Measurements from ENCODE around the gene PRKCZ.

Gene PRKCZ

DNA sequence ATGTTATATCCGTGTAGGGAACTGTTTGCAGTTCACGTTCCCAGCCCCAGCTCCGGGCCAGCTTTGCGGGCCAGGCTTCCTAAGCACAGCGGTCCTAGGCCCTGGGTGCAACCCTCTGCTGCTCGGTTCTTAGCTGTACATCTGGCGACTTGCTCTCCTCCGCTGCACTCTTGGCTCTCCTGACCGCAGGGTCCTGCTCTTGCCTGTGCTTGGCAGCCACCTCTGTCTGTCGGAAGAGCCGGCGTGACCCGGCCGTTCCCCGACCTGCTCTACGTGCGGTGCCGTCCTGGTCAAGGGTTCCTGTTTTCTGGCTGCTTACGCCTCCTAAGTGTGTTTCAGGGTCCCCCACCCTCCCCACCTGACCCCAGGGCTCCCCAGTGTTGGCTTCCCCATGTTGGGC lies 107.6 kb downstream of the PRKCZ start:
- no peak for DNase-seq (ENCODE audit: low read depth, low spot score)
- Histone ChIP-seq H3K9me3 (ENCODE audit: control insufficient read depth, insufficient read depth, low read length) (no peaks in the 10 kb centered on the region), H3K27me3 (ENCODE audit: control insufficient read depth, insufficient read depth, low read length) (no peaks in the 10 kb centered on the region), H3K27ac (ENCODE audit: low read length) (no peak overlapping the region), H3K36me3 (ENCODE audit: control insufficient read depth, insufficient read depth, low read length) (peaks cover 15% of the 10 kb centered on the region), H3K4me1 (ENCODE audit: control insufficient read depth, insufficient read depth, low read length) (no peaks in the 10 kb centered on the region; the same call in 1 of the 2 replicates), H3K4me3 (ENCODE audit: low read length) (no peak overlapping the region)
- WGBS (ENCODE audit: insufficient coverage, insufficient read length) = no CpG with 5 or more reads among the region's 19 CpGs

DNA sequence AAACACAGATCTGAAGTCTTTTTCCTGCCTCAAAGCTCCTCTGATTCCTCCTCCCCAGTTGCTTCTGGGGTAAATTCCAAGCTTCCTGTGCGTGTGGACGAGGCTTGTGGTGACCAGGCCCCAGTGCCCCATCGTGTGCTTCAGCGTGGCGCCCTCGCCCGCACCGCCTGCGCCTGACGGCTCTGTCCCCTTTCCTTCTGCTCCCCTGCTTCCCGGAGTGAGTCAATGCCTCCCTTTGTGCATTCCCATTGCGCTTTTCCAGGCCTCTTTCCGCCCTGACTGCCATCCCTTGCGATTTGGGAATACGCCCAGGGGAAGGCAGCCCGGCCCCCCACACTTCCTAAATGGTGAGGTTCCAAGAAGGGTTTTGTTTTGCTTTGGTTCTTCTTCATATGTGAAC lies 108.1 kb downstream of the PRKCZ start:
- Histone ChIP-seq H3K4me3 (ENCODE audit: low read length) (no peak overlapping the region), H3K36me3 (ENCODE audit: control insufficient read depth, insufficient read depth, low read length) (peaks cover 17% of the 10 kb centered on the region), H3K27ac (ENCODE audit: low read length) (no peak overlapping the region), H3K27me3 (ENCODE audit: control insufficient read depth, insufficient read depth, low read length) (no peaks in the 10 kb centered on the region), H3K9me3 (ENCODE audit: control insufficient read depth, insufficient read depth, low read length) (no peaks in the 10 kb centered on the region), H3K4me1 (ENCODE audit: control insufficient read depth, insufficient read depth, low read length) (no peaks in the 10 kb centered on the region; the same call in 1 of the 2 replicates)
- no CpG with 5 or more reads among the region's 16 CpGs for WGBS (ENCODE audit: insufficient coverage, insufficient read length)
- no peak for DNase-seq (ENCODE audit: low read depth, low spot score)

DNA sequence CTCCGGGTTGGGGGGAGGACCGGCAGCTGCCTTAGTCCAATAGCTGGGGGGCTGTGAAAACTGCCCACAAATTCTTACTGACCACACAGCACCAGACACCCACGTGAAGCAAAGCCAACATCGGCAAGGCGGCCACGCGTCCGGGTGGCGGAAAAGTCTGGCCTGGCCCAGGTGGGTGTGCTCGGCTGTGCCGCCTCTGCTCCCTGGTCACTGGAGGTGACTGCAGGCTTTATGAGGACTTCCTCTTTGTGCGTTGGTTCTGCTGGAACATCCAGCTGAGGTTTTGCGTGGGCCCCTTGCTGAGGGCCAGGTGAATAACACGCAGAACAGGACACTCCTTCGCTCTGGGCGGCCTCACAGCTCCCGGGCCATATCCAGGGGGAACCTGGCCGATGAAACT lies 108.9 kb downstream of the PRKCZ start:
- H3K36me3 ChIP-seq (ENCODE audit: control insufficient read depth, insufficient read depth, low read length) = peaks cover 11% of the 10 kb centered on the region
- WGBS (ENCODE audit: insufficient coverage, insufficient read length) = no CpG with 5 or more reads among the region's 18 CpGs
- H3K4me3 ChIP-seq (ENCODE audit: low read length) = no peak overlapping the region
- H3K4me1 ChIP-seq (ENCODE audit: control insufficient read depth, insufficient read depth, low read length) = no peaks in the 10 kb centered on the region; the same call in 1 of the 2 replicates
- no peak for DNase-seq (ENCODE audit: low read depth, low spot score)
- no peaks in the 10 kb centered on the region for H3K9me3 ChIP-seq (ENCODE audit: control insufficient read depth, insufficient read depth, low read length)
- no peak overlapping the region for H3K27ac ChIP-seq (ENCODE audit: low read length)
- no peaks in the 10 kb centered on the region for H3K27me3 ChIP-seq (ENCODE audit: control insufficient read depth, insufficient read depth, low read length)

DNA sequence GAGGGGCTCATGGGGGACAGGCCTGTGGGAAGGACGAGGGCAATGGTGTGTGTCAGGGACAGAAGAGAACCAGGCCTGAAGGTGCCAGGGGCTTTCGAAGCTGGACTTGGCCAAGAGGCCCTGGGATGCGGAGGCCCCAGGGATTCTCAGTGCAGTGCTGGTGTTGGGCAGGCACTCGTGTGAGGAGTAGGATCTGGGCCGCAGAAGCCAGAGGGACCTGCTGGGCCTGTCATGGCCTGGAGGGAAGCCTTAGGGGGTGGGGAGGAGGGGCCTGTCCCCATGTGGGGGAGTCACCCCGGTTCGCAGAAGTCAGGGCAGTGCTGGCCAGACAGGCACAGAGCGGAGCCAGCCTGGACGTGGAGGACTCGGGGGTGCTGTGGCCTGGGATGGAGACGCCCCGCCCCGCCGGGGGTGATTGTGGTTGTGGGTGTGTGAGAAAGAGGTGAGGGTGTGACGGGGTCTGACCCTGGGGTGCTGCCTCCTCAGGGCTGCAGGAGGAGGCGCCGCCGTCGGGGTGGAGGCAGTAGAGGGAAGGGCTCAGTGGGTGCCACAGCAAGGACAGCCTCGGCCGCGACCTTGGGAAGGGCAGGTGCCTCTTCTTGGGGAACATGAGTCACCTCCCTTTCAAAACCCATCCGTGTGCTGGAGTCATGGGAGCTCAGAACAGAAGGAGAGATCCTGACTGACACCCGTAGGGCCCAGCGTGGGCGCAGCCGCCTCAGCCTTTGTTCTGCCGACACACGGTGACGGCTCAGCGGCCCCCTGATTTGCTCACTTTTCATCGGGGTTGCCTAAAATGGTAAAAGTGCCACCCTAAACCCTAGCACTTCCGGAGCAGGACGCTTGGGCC lies 110.5 kb downstream of the PRKCZ start:
- no peak overlapping the region for H3K27ac ChIP-seq (ENCODE audit: low read length)
- H3K4me1 ChIP-seq (ENCODE audit: control insufficient read depth, insufficient read depth, low read length) = peaks cover 2% of the 10 kb centered on the region; the same call in 1 of the 2 replicates
- peaks cover 11% of the 10 kb centered on the region for H3K36me3 ChIP-seq (ENCODE audit: control insufficient read depth, insufficient read depth, low read length)
- H3K4me3 ChIP-seq (ENCODE audit: low read length) = no peak overlapping the region
- H3K27me3 ChIP-seq (ENCODE audit: control insufficient read depth, insufficient read depth, low read length) = no peaks in the 10 kb centered on the region
- DNase-seq (ENCODE audit: low read depth, low spot score) = no peak
- no CpG with 5 or more reads among the region's 34 CpGs for WGBS (ENCODE audit: insufficient coverage, insufficient read length)
- H3K9me3 ChIP-seq (ENCODE audit: control insufficient read depth, insufficient read depth, low read length) = no peaks in the 10 kb centered on the region

DNA sequence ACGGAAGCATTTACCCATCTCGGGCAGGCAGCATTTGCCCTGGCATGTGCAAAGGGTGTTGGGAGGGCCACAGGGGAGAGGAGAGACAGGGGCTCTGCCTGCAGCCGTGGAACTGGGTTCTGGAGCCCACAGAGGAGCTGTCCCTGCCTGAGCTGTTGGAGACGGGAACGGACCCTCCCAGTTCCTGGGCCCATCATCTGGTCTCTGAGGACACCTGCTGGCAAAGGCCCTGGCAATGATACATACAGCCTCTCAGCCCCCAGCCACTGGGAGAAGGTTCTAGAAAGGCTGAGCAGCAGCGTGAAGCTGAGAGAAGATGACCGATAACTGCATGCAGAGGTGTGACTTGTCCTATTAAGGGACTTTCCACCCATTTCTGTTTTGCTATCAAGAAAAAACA lies 113.0 kb downstream of the PRKCZ start:
- no peak for DNase-seq (ENCODE audit: low read depth, low spot score)
- Histone ChIP-seq H3K9me3 (ENCODE audit: control insufficient read depth, insufficient read depth, low read length) (no peaks in the 10 kb centered on the region), H3K4me3 (ENCODE audit: low read length) (no peak overlapping the region), H3K27me3 (ENCODE audit: control insufficient read depth, insufficient read depth, low read length) (no peaks in the 10 kb centered on the region), H3K36me3 (ENCODE audit: control insufficient read depth, insufficient read depth, low read length) (peaks cover 7% of the 10 kb centered on the region), H3K4me1 (ENCODE audit: control insufficient read depth, insufficient read depth, low read length) (peaks cover 2% of the 10 kb centered on the region; the same call in 1 of the 2 replicates), H3K27ac (ENCODE audit: low read length) (no peak overlapping the region)
- no CpG with 5 or more reads among the region's 7 CpGs for WGBS (ENCODE audit: insufficient coverage, insufficient read length)

DNA sequence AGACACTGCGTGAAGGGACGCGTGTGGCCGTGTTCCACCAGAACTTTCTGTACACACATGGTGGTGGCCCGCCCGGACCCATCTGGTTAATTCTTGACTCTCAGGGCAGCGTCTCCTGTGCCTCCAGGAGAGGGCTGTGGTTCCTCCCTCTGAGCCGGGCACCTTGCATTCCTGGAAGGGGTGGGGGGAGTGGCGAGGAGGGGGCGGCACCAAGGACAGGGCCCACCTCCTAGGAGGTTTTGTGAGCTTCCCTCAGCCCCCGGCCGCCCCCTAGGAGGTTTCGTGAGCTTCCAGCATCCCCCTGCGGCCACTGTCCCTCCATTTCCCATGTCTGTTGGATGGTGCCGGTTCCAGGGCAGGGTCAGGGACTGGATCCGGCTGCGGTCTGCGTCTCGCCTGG lies 115.4 kb downstream of the PRKCZ start:
- no peak for DNase-seq (ENCODE audit: low read depth, low spot score)
- Histone ChIP-seq H3K27ac (ENCODE audit: low read length) (no peak overlapping the region), H3K4me3 (ENCODE audit: low read length) (no peak overlapping the region), H3K36me3 (ENCODE audit: control insufficient read depth, insufficient read depth, low read length) (peaks cover 4% of the 10 kb centered on the region; the same call in 1 of the 2 replicates), H3K9me3 (ENCODE audit: control insufficient read depth, insufficient read depth, low read length) (no peaks in the 10 kb centered on the region), H3K4me1 (ENCODE audit: control insufficient read depth, insufficient read depth, low read length) (peaks cover 2% of the 10 kb centered on the region; the same call in 1 of the 2 replicates), H3K27me3 (ENCODE audit: control insufficient read depth, insufficient read depth, low read length) (no peaks in the 10 kb centered on the region)
- WGBS (ENCODE audit: insufficient coverage, insufficient read length) = no CpG with 5 or more reads among the region's 19 CpGs

DNA sequence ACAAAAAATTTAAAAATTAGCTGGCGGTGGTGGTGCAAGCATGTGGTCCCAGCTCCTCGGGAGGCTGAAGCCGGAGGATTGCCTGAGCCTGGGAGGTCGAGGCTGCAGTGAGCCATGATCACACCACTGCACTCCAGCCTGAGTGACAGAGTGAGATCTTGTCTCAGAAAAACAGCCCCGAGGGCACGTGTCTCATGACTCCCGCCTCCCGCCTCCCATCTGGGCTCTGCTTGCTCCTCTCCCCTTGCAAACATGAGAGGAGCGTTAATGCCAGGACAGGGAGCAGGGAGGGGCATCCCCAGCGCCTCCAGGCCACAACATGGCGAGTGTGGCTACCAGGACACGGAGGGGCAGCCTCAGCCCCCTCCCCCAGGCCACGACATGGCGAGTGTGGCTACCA lies 116.0 kb downstream of the PRKCZ start:
- no peak overlapping the region for H3K27ac ChIP-seq (ENCODE audit: low read length)
- no peaks in the 10 kb centered on the region for H3K27me3 ChIP-seq (ENCODE audit: control insufficient read depth, insufficient read depth, low read length)
- H3K4me1 ChIP-seq (ENCODE audit: control insufficient read depth, insufficient read depth, low read length) = peaks cover 2% of the 10 kb centered on the region; the same call in 1 of the 2 replicates
- H3K36me3 ChIP-seq (ENCODE audit: control insufficient read depth, insufficient read depth, low read length) = peaks cover 4% of the 10 kb centered on the region; the same call in 1 of the 2 replicates
- no CpG with 5 or more reads among the region's 14 CpGs for WGBS (ENCODE audit: insufficient coverage, insufficient read length)
- no peak overlapping the region for H3K4me3 ChIP-seq (ENCODE audit: low read length)
- no peak for DNase-seq (ENCODE audit: low read depth, low spot score)
- H3K9me3 ChIP-seq (ENCODE audit: control insufficient read depth, insufficient read depth, low read length) = no peaks in the 10 kb centered on the region

DNA sequence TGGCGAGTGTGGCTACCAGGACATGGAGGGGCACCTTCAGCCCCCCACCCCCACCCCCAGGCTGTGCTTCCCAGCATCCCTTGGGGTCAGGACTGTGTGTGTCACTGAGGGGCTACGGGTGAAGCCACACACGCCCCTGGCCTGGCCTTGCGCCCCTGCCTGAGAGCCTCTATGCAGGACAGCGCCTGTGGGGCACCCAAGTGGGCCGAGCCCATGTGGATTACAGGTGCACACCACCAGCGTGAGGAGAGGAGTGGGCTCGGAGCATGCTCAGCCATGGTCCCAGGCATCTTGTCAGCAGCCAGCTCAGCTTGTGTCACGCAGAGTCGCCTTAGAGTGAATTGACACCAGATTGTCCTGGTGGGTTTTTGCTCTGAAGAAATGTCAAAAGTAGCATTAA lies 116.5 kb downstream of the PRKCZ start:
- Histone ChIP-seq H3K27me3 (ENCODE audit: control insufficient read depth, insufficient read depth, low read length) (no peaks in the 10 kb centered on the region), H3K9me3 (ENCODE audit: control insufficient read depth, insufficient read depth, low read length) (no peaks in the 10 kb centered on the region), H3K27ac (ENCODE audit: low read length) (no peak overlapping the region), H3K4me3 (ENCODE audit: low read length) (no peak overlapping the region), H3K36me3 (ENCODE audit: control insufficient read depth, insufficient read depth, low read length) (peaks cover 4% of the 10 kb centered on the region), H3K4me1 (ENCODE audit: control insufficient read depth, insufficient read depth, low read length) (peaks cover 2% of the 10 kb centered on the region; the same call in 1 of the 2 replicates)
- no CpG with 5 or more reads among the region's 10 CpGs for WGBS (ENCODE audit: insufficient coverage, insufficient read length)
- DNase-seq (ENCODE audit: low read depth, low spot score) = no peak

DNA sequence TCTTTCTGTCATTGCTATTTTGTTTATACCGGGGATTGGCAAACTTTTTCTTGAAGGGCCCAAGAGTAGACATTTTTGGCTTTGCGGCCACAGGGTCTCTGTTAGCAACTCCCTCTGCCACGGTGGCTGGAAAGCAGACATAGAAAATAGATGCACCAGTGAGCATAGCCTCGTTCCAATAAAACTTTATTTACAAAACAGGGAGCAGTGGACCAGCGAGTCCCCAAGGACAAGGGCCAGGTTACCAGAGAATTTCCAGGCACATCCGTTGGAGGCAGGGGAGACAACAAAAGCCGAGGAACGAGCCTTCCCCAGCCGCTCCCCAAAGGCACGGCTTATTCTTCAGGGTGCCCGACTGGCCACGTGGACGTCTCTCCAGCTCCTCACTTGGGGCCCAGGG lies 117.9 kb downstream of the PRKCZ start:
- H3K27me3 ChIP-seq (ENCODE audit: control insufficient read depth, insufficient read depth, low read length) = no peaks in the 10 kb centered on the region
- H3K36me3 ChIP-seq (ENCODE audit: control insufficient read depth, insufficient read depth, low read length) = peaks cover 9% of the 10 kb centered on the region
- no peak overlapping the region for H3K4me3 ChIP-seq (ENCODE audit: low read length)
- DNase-seq (ENCODE audit: low read depth, low spot score) = no peak
- no CpG with 5 or more reads among the region's 13 CpGs for WGBS (ENCODE audit: insufficient coverage, insufficient read length)
- H3K4me1 ChIP-seq (ENCODE audit: control insufficient read depth, insufficient read depth, low read length) = peaks cover 2% of the 10 kb centered on the region; the same call in 1 of the 2 replicates
- H3K9me3 ChIP-seq (ENCODE audit: control insufficient read depth, insufficient read depth, low read length) = no peaks in the 10 kb centered on the region
- H3K27ac ChIP-seq (ENCODE audit: low read length) = no peak overlapping the region

DNA sequence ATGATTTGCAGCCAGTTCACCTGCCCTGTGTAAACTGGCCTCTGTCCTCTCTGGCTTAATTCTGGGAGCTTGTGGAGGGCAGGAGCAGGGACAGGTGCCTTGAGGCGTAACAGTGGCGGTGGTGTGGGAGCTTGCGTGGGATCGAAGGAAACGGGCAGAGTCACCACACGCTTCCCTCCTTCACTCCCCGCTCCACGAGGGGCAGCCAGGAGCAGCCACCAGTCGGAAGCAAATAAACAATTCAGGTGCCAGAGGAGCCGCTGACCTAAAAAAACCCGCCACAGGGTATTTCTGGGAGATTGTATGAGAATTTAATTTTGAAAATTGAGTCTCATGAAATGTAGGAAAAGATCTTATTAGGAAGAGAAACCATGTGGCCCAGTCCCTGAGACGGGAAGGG lies 118.3 kb downstream of the PRKCZ start:
- H3K36me3 ChIP-seq (ENCODE audit: control insufficient read depth, insufficient read depth, low read length) = peaks cover 7% of the 10 kb centered on the region; the same call in 1 of the 2 replicates
- H3K27me3 ChIP-seq (ENCODE audit: control insufficient read depth, insufficient read depth, low read length) = no peaks in the 10 kb centered on the region
- no CpG with 5 or more reads among the region's 12 CpGs for WGBS (ENCODE audit: insufficient coverage, insufficient read length)

More for the DNA sequence above, 118.3 kb downstream of the PRKCZ start:
- H3K9me3 ChIP-seq (ENCODE audit: control insufficient read depth, insufficient read depth, low read length) = no peaks in the 10 kb centered on the region
- H3K4me3 ChIP-seq (ENCODE audit: low read length) = no peak overlapping the region
- no peak overlapping the region for H3K27ac ChIP-seq (ENCODE audit: low read length)
- DNase-seq (ENCODE audit: low read depth, low spot score) = no peak
- H3K4me1 ChIP-seq (ENCODE audit: control insufficient read depth, insufficient read depth, low read length) = peaks cover 2% of the 10 kb centered on the region; the same call in 1 of the 2 replicates
